ENCODE measurements around the gene TIAL1. TPM values are rescaled to one million over a fixed set of nuclear protein-coding genes. Genes with fewer than 3 reads are reported as not detected.
A peak's percentile ranks its signal among the peaks of the same experiment; 100 is the strongest.

TIAL1 gene
- total RNA-seq, 1 donor from 2014 or later = 35.5 TPM

DNA sequence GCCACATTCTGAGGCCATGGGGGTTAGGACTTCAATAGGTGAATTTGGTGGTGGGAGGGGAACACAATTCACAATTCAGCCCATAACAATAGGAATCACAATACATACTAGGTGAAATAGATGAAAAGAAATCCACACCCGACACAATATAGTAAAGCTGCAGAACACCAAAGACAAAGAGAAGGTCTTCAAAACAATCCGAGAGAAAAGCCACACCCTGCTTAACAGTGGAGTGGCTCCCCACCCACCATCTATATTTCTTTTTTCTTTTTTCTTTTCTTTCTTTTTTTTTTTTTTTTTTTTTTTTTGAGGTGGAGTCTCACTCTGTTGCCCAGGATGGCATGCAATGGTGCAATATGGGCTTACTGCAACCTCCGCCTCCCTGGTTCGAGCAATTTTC lies 14.7 kb upstream of the TIAL1 start:
- Histone ChIP-seq H3K4me3 (no peak overlapping the region), H3K27me3 (no peaks in the 10 kb centered on the region), H3K9me3 (no peaks in the 10 kb centered on the region), H3K36me3 (no peaks in the 10 kb centered on the region), H3K4me1 (no peaks in the 10 kb centered on the region), H3K27ac (no peak overlapping the region)
- no peak for DNase-seq (ENCODE audit: low spot score in 2 of 2)
- TF ChIP-seq CTCF (IDR thresholded peaks at IDR 0.05) = no peak
- intact Hi-C loops (cut with DNase I) = no loop called here

GRCh38 chr10:119609516-119609915 lies 12.8 kb upstream of the TIAL1 start:
- no peak overlapping the region for H3K27ac ChIP-seq
- H3K4me1 ChIP-seq = no peaks in the 10 kb centered on the region
- DNase-seq (ENCODE audit: low spot score in 2 of 2) = no peak
- H3K36me3 ChIP-seq = no peaks in the 10 kb centered on the region
- TF ChIP-seq CTCF (IDR thresholded peaks at IDR 0.05) = no peak
- intact Hi-C loops (cut with DNase I) = loop anchor here (2.0 kb wide), 2 partner anchors 41 to 249 kb away; partner anchors contain the start of gene BAG3
- no peaks in the 10 kb centered on the region for H3K9me3 ChIP-seq
- H3K4me3 ChIP-seq = no peak overlapping the region
- no peaks in the 10 kb centered on the region for H3K27me3 ChIP-seq

- Histone ChIP-seq H3K4me1 (no peaks in the 10 kb centered on the region), H3K27ac (no peak overlapping the region), H3K27me3 (no peaks in the 10 kb centered on the region), H3K36me3 (no peaks in the 10 kb centered on the region), H3K4me3 (peak overlapping the region in 1 of 2 donors; percentile 42), H3K9me3 (no peaks in the 10 kb centered on the region)
- intact Hi-C loops (cut with DNase I) = loop anchor here (2.0 kb wide), 2 partner anchors 42 to 250 kb away; partner anchors contain the start of gene BAG3
- peak in 1 of 2 donors; percentile 67 for DNase-seq (ENCODE audit: low spot score in 2 of 2)
- peak; percentile 43 to 77 (median 58) for TF ChIP-seq CTCF (IDR thresholded peaks at IDR 0.05)
Measured at GRCh38 chr10:119608316-119609155, 11.8 kb upstream of the TIAL1 start.

DNA sequence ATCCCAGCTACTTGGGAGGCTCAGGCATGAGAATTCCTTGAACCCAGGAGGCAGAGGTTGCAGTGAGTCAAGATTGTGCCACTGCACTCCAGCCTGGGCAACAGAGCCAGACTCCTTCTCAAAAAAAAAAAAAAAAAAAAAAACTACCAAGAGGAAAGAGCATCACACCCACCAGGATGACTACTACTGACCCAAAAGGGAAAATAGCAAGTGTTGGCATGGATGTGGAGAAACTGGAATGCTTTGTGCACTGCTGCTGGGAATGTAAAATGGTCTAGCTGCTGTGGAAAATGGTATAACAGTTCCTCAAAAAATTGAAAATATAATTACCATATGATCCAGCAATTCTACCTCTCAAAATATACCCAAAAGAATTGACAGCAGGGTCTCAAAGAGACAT lies 7.7 kb upstream of the TIAL1 start:
- TF ChIP-seq CTCF (IDR thresholded peaks at IDR 0.05) = no peak
- no peaks in the 10 kb centered on the region for H3K27me3 ChIP-seq
- H3K4me1 ChIP-seq = no peaks in the 10 kb centered on the region
- intact Hi-C loops (cut with DNase I) = no loop called here
- no peaks in the 10 kb centered on the region for H3K36me3 ChIP-seq
- H3K9me3 ChIP-seq = no peaks in the 10 kb centered on the region
- DNase-seq (ENCODE audit: low spot score in 2 of 2) = no peak
- H3K4me3 ChIP-seq = no peak overlapping the region
- no peak overlapping the region for H3K27ac ChIP-seq

DNA sequence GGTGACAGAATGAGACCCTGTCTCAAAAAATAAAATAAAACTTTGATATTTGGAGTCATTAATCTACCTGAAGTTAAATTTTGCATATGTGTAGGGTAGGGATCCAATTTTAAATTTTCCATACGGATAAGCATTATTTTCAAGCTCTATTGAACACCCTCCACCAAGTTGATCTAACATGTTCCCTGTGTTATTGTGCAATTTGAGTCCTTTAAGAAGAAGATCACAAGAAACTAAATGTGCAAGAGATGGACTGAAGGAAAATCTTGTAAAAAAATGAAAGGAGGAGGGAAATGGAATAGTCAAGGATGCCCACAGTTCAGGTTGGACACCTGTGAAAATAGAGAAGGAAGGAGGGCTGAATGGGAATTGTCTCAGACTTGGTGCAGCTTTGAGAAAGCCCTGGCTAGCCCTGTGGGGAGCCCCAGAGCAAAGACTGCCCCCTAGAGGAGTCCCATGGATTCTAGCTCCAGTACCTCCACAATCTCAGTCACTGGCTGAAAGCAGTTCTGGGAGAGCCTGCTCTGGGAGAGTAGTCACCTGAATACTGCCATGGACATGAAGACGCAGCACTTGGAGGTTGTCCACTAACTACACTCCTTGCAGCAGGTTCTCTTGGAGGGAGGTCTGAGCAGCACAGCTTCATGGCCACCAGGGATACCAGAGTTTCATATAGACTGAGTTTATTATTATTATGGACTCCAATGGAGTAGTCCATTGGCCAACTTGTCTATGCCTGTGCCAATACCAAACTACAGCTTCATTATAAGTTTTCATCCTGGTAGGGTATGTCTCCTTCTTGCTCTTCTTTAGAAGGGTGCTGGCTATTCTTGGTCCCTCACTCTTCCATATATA lies 5.7 kb upstream of the TIAL1 start:
- no peak overlapping the region for H3K4me3 ChIP-seq
- no peaks in the 10 kb centered on the region for H3K36me3 ChIP-seq
- H3K9me3 ChIP-seq = no peaks in the 10 kb centered on the region
- intact Hi-C loops (cut with DNase I) = no loop called here
- no peaks in the 10 kb centered on the region for H3K4me1 ChIP-seq
- DNase-seq (ENCODE audit: low spot score in 2 of 2) = no peak
- no peak overlapping the region for H3K27ac ChIP-seq
- no peaks in the 10 kb centered on the region for H3K27me3 ChIP-seq
- peak in 1 of 3 experiments; percentile 30 for TF ChIP-seq CTCF (IDR thresholded peaks at IDR 0.05)
